Peyer's patch (tissue), 4 donors: ENCODE results near the gene ANKRD44. TPM values are rescaled to one million over a fixed set of nuclear protein-coding genes. Genes with fewer than 3 reads are reported as not detected.

Source experiments
- DNase-seq, 3 donors: peaks; one replicate each; pipeline ENCODE4 v3.0.0-alpha.2; 2017 to 2019
- H3K27ac ChIP-seq, 4 donors: fragments of 200-600 bp; sonication (generic); one replicate each; pipeline ENCODE4 v1.5.1; 2016 to 2019
- H3K27me3 ChIP-seq, 2 donors: fragments of 200-600 bp; sonication (generic); one replicate each; pipeline ENCODE4 v1.5.1; 2019
- H3K36me3 ChIP-seq, 3 donors: fragments of 200-600 bp; sonication (generic); one replicate each; pipeline ENCODE4 v1.5.1; 2016 to 2019
- H3K4me1 ChIP-seq, 4 donors: fragments of 200-600 bp; sonication (generic); one replicate each; pipeline ENCODE4 v1.5.1; 2016 to 2019
- H3K4me3 ChIP-seq, 4 donors: fragments of 200-600 bp; sonication (generic); 1 replicate in 3 of 4; 2 replicates in 1 of 4; pipeline ENCODE4 v1.5.1; 2016 to 2019; ENCODE audit warnings: mild to moderate bottlenecking in 1 of 4
- H3K9me3 ChIP-seq, 4 donors: fragments of 200-600 bp; sonication (generic); one replicate each; pipeline ENCODE4 v1.5.1; 2016 to 2019; ENCODE audit warnings: mild to moderate bottlenecking in 1 of 4
- CTCF ChIP-seq, 6 experiments: fragments of 450-650 bp in 4 of 6; fragments of 200-600 bp in 2 of 6; sonication (generic) in 1 of 6; IDR thresholded peaks; one replicate each; pipeline ENCODE4 v1.5.1; 2017 to 2019; ENCODE audit warnings: antibody characterized with exemption in 6 of 6, mild to moderate bottlenecking in 3 of 6, moderate library complexity in 1 of 6
- POLR2A ChIP-seq, 2 donors: fragments of 450-650 bp; IDR thresholded peaks; one replicate each; pipeline ENCODE4 v1.5.1; 2017; ENCODE audit warnings: antibody characterized with exemption in 2 of 2, mild to moderate bottlenecking in 2 of 2, moderate library complexity in 2 of 2
- total RNA-seq, 4 donors: library from RNA; depleted of rRNA; stranded (reverse); fragments of >200 nt; gene quantifications; one replicate each; pipeline ENCODE4 v1.1.0, GENCODE V29; 2016

Gene ANKRD44
- total RNA-seq, 4 donors from 2014 or later = 24.8 to 215 (median 32.0) TPM

GRCh38 chr2:197109326-197109725 is 201.3 kb downstream of the ANKRD44 start:
- H3K27me3 ChIP-seq = no peaks in the 10 kb centered on the region
- no peak overlapping the region for H3K27ac ChIP-seq
- TF ChIP-seq CTCF (IDR thresholded peaks at IDR 0.05) = no peak
- no peak for TF ChIP-seq POLR2A (IDR thresholded peaks at IDR 0.05)
- H3K4me3 ChIP-seq = no peak overlapping the region
- no peaks in the 10 kb centered on the region for H3K4me1 ChIP-seq
- no peak for DNase-seq
- H3K36me3 ChIP-seq = no peaks in the 10 kb centered on the region
- H3K9me3 ChIP-seq = no peaks in the 10 kb centered on the region

DNA sequence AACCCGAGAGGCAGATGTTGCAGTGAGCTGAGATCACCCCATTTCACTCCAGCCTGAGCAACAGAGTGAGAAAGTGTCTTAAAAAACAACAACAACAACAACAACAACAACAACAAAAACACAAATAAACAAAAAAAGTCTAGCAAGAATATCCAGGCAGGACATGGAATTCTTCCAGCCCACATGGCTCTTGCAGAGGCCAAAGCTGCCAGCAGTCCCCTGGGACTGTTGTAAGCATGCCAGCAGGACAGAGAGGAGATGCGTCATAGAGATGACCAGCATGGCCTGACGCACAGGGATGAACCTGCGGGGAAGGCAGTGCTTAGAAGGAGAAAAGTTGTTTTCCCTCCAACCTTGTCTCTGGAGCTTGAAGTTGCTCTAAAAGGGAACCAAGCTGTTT is 201.8 kb downstream of the ANKRD44 start:
- H3K36me3 ChIP-seq = no peaks in the 10 kb centered on the region
- no peaks in the 10 kb centered on the region for H3K4me1 ChIP-seq
- no peaks in the 10 kb centered on the region for H3K9me3 ChIP-seq
- H3K27ac ChIP-seq = peak overlapping the region in 1 of 4 donors; percentile 33
- DNase-seq = peak in 1 of 3 donors; percentile 61
- no peaks in the 10 kb centered on the region for H3K27me3 ChIP-seq
- no peak overlapping the region for H3K4me3 ChIP-seq
- TF ChIP-seq CTCF (IDR thresholded peaks at IDR 0.05) = no peak

DNA sequence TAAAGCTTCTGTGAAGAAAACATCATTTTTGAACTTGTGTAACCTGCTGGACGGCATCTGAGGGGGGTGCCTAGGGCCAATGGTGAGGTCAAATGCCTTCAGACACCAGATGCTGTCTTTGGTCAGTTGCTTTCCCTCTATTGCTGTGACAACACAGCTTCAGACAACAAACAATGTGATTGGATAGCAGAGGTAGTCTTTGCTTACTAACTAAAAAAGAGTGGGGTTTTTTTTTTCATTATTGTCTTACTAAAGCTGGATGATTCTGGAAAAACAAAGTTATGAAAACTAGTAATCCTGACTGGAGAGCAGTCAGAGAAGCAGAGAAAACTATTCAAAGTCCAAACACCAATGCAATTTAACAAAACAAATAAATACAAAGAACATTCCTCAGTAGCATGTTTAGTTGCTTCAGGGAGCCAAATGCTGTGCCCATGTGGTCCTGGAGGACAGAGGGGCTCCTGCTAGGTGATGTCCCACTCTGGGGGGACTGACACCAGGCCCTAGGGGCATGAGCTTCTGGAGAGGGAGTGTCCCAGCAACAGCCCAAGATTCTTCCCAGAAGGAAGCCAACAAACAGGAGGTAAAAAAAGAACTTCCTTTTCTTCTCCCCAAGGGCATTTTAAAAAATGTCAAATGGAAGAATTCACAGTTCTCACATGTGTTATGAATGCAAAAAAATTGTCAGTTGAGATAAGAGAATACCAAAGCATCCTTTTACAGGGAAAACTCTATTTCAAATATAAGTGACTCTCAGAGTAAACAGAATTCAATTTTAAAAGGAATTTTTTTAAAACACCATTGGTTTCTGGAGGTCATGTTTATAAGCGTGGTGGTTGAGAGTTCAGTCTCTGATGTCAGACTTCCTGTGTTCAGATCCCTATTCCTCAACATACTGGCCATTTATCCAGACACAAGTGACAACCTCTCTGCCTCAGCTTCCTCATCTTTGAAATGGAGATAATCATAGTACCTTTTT is 203.0 kb downstream of the ANKRD44 start:
- H3K27ac ChIP-seq = peak overlapping the region in 3 of 4 donors; percentile 13 to 54 (median 27)
- no peaks in the 10 kb centered on the region for H3K27me3 ChIP-seq
- no peaks in the 10 kb centered on the region for H3K9me3 ChIP-seq
- no peaks in the 10 kb centered on the region for H3K4me1 ChIP-seq
- H3K4me3 ChIP-seq = no peak overlapping the region
- no peaks in the 10 kb centered on the region for H3K36me3 ChIP-seq
- TF ChIP-seq CTCF (IDR thresholded peaks at IDR 0.05) = no peak
- no peak for DNase-seq

GRCh38 chr2:197103363-197103762 is 207.2 kb downstream of the ANKRD44 start:
- Histone ChIP-seq H3K36me3 (no peaks in the 10 kb centered on the region), H3K27ac (no peak overlapping the region), H3K4me1 (no peaks in the 10 kb centered on the region), H3K9me3 (no peaks in the 10 kb centered on the region), H3K27me3 (no peaks in the 10 kb centered on the region), H3K4me3 (no peak overlapping the region)
- no peak for DNase-seq
- TF ChIP-seq POLR2A (IDR thresholded peaks at IDR 0.05) (no peak), CTCF (IDR thresholded peaks at IDR 0.05) (no peak)

DNA sequence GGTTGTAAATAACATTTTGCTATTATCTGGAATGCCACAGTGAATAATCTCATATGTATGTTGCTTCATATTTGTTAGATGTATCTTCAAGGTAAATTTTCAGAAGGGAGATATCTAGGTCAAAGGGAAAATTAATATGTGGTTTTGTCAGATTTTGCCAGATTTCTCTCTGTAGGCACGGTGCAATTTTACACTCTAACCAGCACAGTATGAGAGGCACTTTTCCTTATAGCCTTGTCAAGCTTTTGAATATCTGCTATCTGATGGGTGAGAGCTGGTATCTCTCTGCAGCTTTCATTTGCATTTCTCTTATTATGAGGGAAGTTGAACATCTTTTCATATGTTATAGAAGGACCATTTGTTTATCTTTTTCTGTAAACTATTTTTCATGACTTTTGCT is 208.3 kb downstream of the ANKRD44 start:
- Histone ChIP-seq H3K27me3 (no peaks in the 10 kb centered on the region), H3K4me3 (no peak overlapping the region), H3K9me3 (no peaks in the 10 kb centered on the region), H3K36me3 (no peaks in the 10 kb centered on the region), H3K27ac (no peak overlapping the region), H3K4me1 (no peaks in the 10 kb centered on the region)
- DNase-seq = no peak
- no peak for TF ChIP-seq POLR2A (IDR thresholded peaks at IDR 0.05)
- TF ChIP-seq CTCF (IDR thresholded peaks at IDR 0.05) = no peak
